ENCODE data around the gene MPP1. TPM values are rescaled to one million over a fixed set of nuclear protein-coding genes. Genes with fewer than 3 reads are reported as not detected.
A peak's percentile ranks its signal among the peaks of the same experiment; 100 is the strongest.

The MPP1 gene
- total and polyA plus RNA-seq, 9 of the 15 experiments (the other 6 are each of a cell fraction or from before 2014, with no cell fraction given), result 227 to 395 (median 283) TPM

DNA sequence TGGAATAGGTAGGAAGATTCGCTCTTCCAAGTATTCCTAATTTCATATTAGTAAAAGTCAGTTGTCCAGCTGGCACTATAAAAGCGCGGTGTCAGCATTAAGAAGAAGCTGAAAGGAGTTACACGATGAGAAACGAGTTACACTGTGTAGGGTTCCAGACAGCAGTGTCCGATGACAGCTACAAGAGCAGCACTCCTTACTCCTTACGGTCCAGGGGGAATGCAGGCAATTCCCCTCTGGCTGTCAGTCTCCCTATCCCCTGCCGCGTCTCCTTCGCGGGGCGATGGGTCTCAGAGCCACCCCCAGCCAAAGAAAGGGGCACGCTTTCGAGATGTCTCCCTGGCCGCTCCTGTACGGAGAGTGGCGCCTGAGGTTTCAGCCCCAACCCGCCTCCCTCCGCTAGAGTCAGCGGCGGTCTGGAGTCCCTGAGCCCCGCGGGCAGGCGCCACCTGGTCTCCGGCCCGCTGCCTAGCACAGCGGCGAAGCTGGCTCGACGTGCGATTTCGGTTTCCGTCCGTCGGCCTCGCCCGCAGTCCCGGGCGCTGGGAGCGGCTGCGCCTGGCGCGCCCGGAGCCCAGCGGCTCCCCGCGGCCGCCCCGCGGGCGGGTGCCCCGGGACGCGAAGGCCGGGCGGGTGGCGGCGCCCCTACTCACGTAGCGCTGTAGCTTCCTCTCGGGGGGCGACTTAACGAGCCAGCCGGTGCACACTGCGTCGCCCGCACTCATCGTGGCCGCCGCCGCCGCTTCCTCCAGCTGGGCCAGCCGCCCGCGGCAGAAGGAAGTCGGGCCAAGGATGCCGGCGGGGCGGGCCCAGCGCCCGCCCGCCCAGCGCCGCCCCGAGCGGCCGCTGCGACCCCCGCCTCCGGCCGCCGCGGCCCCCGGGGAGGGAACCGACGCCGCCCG, 54.7 kb downstream of the MPP1 start, which contains the start of gene GAB3 (continued):
- TF ChIP-seq ETV6 (IDR thresholded peaks at IDR 0.05; ENCODE audit: borderline replicate concordance in 1 of 2, low read depth in 2 of 2, low read length in 1 of 2) (no peak), ETV6 (CRISPR knock-in tag; IDR thresholded peaks at IDR 0.05; ENCODE audit: borderline replicate concordance) (no peak), MED1 (CRISPR knock-in tag; IDR thresholded peaks at IDR 0.05; ENCODE audit: borderline replicate concordance) (no peak), ZNF24 (IDR thresholded peaks at IDR 0.05) (no peak), MAFF (IDR thresholded peaks at IDR 0.05; ENCODE audit: low read length) (peak; percentile 90), ZFP1 (CRISPR knock-in tag; IDR thresholded peaks at IDR 0.05) (no peak), RB1 (IDR thresholded peaks at IDR 0.05; ENCODE audit: low read depth) (0 out of 2 replicates have a peak, but pooled peaks have one; percentile 26), NBN (IDR thresholded peaks at IDR 0.05; ENCODE audit: low read depth) (0 out of 2 replicates have a peak, but pooled peaks have one; percentile 21), CCNT2 (IDR thresholded peaks at IDR 0.05; ENCODE audit: borderline replicate concordance, extremely low read depth, insufficient read length, low read depth, low read length) (peak; percentile 25), NONO (IDR thresholded peaks at IDR 0.05; ENCODE audit: low read depth in 2 of 2, low read length in 1 of 2) (peak in 1 of 2 experiments; percentile 52; a peak in 1 of 4 replicates), CTCF (IDR thresholded peaks at IDR 0.05 in 2 of 3, conservative IDR thresholded peaks at IDR 0.05 in 1 of 3; ENCODE audit: insufficient read depth in 2 of 3, low read depth in 1 of 3, low read length in 3 of 3) (no peak), ZNF408 (CRISPR knock-in tag; IDR thresholded peaks at IDR 0.05; ENCODE audit: low read depth) (no peak), HNRNPL (IDR thresholded peaks at IDR 0.05; ENCODE audit: low read depth, low read length) (no peak), NKRF (IDR thresholded peaks at IDR 0.05; ENCODE audit: borderline replicate concordance) (peak; percentile 51; the same call in 1 of the 2 replicates), ZNF134 (CRISPR knock-in tag; conservative IDR thresholded peaks at IDR 0.05) (no peak)
- TF ChIP-seq, protein P1, sequence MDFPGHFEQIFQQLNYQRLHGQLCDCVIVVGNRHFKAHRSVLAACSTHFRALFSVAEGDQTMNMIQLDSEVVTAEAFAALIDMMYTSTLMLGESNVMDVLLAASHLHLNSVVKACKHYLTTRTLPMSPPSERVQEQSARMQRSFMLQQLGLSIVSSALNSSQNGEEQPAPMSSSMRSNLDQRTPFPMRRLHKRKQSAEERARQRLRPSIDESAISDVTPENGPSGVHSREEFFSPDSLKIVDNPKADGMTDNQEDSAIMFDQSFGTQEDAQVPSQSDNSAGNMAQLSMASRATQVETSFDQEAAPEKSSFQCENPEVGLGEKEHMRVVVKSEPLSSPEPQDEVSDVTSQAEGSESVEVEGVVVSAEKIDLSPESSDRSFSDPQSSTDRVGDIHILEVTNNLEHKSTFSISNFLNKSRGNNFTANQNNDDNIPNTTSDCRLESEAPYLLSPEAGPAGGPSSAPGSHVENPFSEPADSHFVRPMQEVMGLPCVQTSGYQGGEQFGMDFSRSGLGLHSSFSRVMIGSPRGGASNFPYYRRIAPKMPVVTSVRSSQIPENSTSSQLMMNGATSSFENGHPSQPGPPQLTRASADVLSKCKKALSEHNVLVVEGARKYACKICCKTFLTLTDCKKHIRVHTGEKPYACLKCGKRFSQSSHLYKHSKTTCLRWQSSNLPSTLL (IDR thresholded peaks at IDR 0.05), result no peak
- TF ChIP-seq, protein P2, sequence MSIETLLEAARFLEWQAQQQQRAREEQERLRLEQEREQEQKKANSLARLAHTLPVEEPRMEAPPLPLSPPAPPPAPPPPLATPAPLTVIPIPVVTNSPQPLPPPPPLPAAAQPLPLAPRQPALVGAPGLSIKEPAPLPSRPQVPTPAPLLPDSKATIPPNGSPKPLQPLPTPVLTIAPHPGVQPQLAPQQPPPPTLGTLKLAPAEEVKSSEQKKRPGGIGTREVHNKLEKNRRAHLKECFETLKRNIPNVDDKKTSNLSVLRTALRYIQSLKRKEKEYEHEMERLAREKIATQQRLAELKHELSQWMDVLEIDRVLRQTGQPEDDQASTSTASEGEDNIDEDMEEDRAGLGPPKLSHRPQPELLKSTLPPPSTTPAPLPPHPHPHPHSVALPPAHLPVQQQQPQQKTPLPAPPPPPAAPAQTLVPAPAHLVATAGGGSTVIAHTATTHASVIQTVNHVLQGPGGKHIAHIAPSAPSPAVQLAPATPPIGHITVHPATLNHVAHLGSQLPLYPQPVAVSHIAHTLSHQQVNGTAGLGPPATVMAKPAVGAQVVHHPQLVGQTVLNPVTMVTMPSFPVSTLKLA (conservative IDR thresholded peaks at IDR 0.05), result peak in 1 of 2 experiments; percentile 20; a peak in 1 of 4 replicates
- TF ChIP-seq, protein P3, sequence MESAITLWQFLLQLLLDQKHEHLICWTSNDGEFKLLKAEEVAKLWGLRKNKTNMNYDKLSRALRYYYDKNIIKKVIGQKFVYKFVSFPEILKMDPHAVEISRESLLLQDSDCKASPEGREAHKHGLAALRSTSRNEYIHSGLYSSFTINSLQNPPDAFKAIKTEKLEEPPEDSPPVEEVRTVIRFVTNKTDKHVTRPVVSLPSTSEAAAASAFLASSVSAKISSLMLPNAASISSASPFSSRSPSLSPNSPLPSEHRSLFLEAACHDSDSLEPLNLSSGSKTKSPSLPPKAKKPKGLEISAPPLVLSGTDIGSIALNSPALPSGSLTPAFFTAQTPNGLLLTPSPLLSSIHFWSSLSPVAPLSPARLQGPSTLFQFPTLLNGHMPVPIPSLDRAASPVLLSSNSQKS (CRISPR knock-in tag; IDR thresholded peaks at IDR 0.05), result no peak
